ENCODE data around the gene TOMM40.
A peak's percentile ranks its signal among the peaks of the same experiment; 100 is the strongest.
"Not testable (repeated sequence)": the region's sequence is repeated elsewhere in the genome, so short reads cannot be mapped to it uniquely, and the experiment has no call there.

TOMM40 gene

DNA sequence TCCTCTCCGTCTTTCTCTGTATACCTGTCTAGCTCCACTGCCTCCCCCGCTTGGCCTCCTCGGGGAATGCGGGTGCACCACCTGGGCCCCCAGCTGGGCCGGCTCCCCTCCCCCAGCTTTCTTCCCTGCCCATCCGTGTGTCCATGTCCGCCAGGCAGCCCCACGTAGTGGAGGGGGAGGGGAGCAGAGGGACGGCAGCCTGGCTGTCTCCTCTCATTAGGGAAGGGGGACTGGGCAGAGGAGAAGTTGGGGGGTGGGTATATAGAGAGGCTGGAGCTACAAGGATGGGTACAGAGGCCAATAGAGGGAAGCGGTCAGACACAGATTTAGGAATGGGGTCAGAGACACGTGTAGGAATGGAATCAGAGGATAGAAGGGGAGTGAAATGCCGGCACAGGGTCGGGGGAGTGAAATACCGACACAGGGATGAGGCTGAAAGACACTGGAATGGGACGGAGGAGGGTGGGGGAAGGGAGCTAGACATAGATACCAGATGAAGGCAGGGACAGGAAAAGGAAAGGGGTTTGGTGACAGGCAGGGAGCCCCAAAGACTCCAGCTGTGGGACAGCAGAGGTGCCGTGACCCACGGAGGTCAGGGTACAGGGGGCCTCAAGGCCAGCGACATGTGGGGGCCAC lies 42.1 kb upstream of the TOMM40 start:
- peak overlapping the region; percentile 98 for H3K4me3 ChIP-seq (ENCODE audit: low read depth, low read length)
- TF ChIP-seq, protein P1, sequence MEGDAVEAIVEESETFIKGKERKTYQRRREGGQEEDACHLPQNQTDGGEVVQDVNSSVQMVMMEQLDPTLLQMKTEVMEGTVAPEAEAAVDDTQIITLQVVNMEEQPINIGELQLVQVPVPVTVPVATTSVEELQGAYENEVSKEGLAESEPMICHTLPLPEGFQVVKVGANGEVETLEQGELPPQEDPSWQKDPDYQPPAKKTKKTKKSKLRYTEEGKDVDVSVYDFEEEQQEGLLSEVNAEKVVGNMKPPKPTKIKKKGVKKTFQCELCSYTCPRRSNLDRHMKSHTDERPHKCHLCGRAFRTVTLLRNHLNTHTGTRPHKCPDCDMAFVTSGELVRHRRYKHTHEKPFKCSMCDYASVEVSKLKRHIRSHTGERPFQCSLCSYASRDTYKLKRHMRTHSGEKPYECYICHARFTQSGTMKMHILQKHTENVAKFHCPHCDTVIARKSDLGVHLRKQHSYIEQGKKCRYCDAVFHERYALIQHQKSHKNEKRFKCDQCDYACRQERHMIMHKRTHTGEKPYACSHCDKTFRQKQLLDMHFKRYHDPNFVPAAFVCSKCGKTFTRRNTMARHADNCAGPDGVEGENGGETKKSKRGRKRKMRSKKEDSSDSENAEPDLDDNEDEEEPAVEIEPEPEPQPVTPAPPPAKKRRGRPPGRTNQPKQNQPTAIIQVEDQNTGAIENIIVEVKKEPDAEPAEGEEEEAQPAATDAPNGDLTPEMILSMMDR (IDR thresholded peaks at IDR 0.05; ENCODE audit: low read depth, low read length): no peak

DNA sequence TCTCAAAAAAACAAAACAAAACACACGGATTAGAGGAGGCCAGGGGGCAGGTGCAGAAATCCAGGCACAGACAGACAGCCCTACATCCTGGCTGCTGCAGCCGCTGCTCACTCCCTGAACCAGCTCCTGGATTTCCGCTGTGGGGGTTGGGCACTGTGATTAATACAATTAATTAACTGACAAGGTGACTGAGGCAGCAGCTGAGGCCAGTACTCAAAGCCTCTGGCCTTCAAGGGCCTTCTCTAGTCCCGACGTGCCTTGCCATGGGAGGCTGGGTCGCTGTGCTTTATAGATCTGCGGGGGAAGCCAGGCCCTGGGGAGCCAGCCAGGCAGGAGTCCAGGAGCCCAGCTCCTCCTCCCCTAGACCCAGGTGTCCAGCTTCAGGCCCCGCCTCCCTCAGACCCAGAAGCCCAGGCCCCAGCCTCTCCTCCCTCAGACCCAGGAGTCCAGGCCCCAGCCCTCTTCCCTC lies 40.4 kb upstream of the TOMM40 start:
- TF ChIP-seq, protein P1 (IDR thresholded peaks at IDR 0.05; ENCODE audit: low read depth, low read length): no peak
- H3K4me3 ChIP-seq (ENCODE audit: low read depth, low read length): no peak overlapping the region

DNA sequence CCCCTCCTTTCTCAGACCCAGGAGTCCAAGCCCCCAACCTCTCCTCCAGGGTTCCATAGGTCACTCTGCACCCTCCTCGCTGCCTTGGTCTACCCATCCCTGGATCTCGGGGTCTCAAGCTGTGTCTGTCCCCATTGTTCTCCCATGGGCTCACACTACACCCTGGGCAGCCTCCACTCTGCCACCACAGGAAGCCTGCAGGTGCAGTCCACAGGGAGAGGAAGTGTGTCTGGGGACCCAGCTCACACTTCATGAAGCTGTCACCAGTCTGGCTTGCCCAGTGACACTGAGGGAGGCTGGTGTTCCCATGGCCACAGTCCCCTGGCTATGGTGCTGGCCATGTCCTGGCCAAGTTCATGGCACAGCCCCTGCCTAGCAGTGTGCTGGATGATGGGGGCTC lies 39.6 kb upstream of the TOMM40 start:
- TF ChIP-seq, protein P1 (IDR thresholded peaks at IDR 0.05; ENCODE audit: low read depth, low read length): no peak
- no peak overlapping the region for H3K4me3 ChIP-seq (ENCODE audit: low read depth, low read length)

DNA sequence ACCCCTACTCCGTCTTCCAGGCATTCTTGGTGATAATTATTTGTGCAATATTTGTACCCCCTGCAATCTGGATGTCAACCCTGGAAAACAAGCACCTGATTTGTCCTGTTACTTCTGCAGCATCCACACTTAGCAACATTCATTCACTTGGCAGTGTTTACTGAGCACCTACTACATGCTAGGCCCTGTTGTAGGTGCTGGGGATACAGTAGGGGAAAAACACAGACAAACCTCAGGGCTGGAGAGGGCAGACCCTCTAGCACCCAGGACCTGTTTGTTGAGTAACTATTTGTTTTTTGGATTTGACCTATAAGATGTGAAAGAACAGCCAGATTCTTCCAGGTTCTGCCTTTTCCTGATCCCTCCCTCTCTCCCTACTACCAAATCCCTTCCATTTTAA lies 35.4 kb upstream of the TOMM40 start:
- TF ChIP-seq, protein P1 (IDR thresholded peaks at IDR 0.05; ENCODE audit: low read depth, low read length): no peak
- no peak overlapping the region for H3K4me3 ChIP-seq (ENCODE audit: low read depth, low read length)

DNA sequence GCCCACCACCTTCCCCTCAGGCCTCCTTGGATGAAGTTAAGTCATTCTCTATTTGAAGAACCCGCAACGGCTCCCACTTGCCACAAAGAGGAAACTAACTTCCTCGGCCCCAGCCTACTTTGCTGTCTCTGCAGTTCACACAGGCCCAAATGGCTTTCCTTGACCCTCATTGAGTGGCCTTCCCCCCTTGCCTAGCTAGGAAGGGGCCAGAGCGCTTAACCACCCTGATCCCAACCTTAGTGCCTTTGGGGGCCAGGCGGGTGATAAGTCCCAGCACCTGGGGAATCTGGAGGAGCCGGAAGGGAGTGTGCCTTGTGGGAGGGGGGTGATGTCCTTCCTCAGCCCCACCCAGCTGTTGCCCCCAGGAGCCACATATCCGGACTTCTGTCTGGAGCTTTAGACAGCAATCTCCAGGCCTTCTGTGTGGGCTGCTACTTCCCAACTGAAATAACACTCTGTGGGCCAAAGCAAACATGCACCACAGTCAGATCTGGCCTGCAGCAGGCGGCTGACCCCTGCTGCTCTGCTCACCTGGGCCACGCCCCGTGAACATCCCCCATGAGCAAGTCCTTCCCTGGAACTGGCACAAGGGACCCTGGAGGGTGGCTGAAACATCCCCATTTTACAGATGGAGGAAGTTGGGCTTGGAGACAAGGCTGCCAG lies 34.5 kb upstream of the TOMM40 start:
- H3K4me3 ChIP-seq (ENCODE audit: low read depth, low read length): no peak overlapping the region
- TF ChIP-seq, protein P1 (IDR thresholded peaks at IDR 0.05; ENCODE audit: low read depth, low read length): no peak

DNA sequence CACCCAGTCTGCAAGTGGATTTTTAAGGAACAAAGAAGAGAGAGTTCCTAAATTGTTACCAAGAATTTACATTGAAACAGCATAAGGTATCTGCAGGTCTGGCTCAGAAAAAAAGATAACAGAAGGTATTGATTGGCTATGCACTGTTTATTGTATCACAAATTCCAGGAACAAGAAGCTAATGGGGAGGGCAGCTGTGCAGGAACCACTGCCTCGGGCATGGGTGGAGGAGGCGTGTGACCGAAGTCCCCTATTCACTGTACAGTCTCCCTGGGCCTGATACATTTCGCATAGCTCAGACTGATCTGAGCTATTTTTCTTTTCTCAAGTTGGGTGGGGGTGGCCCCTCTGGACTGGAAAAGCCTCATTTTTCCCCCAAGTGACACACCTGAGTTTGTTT lies 33.2 kb upstream of the TOMM40 start:
- TF ChIP-seq, protein P1 (IDR thresholded peaks at IDR 0.05; ENCODE audit: low read depth, low read length): no peak
- H3K4me3 ChIP-seq (ENCODE audit: low read depth, low read length): no peak overlapping the region

DNA sequence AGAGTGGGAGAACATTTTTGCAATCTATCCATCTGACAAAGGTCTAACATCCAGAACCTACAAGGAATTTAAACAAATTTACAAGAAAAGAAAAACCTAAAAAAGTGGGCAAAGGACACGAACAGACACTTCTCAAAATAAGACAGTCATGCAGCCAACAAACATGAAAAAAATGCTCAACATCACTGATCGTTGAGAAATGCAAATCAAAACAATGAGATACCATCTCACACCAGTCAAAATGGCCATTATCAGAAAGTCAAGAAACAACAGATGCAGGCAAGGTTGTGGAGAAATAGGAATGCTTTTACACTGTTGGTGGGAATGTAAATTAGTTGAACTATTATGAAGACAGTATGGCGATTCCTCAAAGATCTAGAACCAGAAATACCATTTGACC lies 29.5 kb upstream of the TOMM40 start:
- H3K4me3 ChIP-seq (ENCODE audit: low read depth, low read length): not testable (repeated sequence)
